B cell (primary cell): Measurements from ENCODE around the gene PVALEF. TPM values are rescaled to one million over a fixed set of nuclear protein-coding genes. Genes with fewer than 3 reads are reported as not detected.

Experiments
- ATAC-seq: fragments of 200-7000 bp; cut with Tn5 transposase; one replicate; pipeline ENCODE4 v1.10.0; 2021; ENCODE audit warnings: low read depth, mild to moderate bottlenecking, moderate number of reproducible peaks, moderate library complexity
- CTCF ChIA-PET: fragments of 350-600 bp; sonication (Branson Sonifier 250); formaldehyde crosslinking; loops from one replicate; lab custom pipeline; 2021; ENCODE audit warnings: antibody characterized with exemption, inconsistent platforms; lab: Charles Lee
- POLR2A ChIA-PET: fragments of 350-600 bp; sonication (Branson Sonifier 250); formaldehyde crosslinking; loops from one replicate; lab custom pipeline; 2021; ENCODE audit warnings: antibody characterized with exemption; lab: Charles Lee
- DNase-seq: peaks from one replicate; pipeline ENCODE4 v3.0.0; 2013
- H2AFZ ChIP-seq: 2 replicates; pipeline ENCODE4 v1.6.1; 2012; ENCODE audit warnings: mild to moderate bottlenecking, low read depth, low read length; ENCODE audit not compliant: insufficient read depth, poor library complexity, severe bottlenecking
- H3K27ac ChIP-seq, 2 donors: 1 replicate in 1 of 2; 2 replicates in 1 of 2; pipeline ENCODE4 v1.5.1; 2012 to 2013; ENCODE audit warnings: low read length in 2 of 2, mild to moderate bottlenecking in 2 of 2, moderate library complexity in 1 of 2
- H3K27me3 ChIP-seq, 4 experiments: fragments of 200-600 bp in 1 of 4; sonication (generic) in 1 of 4; replicated peaks in 1 of 4; 1 replicate in 2 of 4; 2 replicates in 2 of 4; pipeline versions ENCODE4 v1.6.1 to v1.7.0; 2013 to 2016; ENCODE audit warnings: low read length in 3 of 4, mild to moderate bottlenecking in 2 of 4, mixed read lengths in 1 of 4, moderate library complexity in 1 of 4; ENCODE audit not compliant: insufficient read depth in 4 of 4, control insufficient read depth in 3 of 4; ENCODE audit errors: control extremely low read depth in 1 of 4
- H3K36me3 ChIP-seq, 2 experiments: replicated peaks in 1 of 2; 1 replicate in 1 of 2; 2 replicates in 1 of 2; pipeline versions ENCODE4 v1.6.1 to v1.7.1; 2013; ENCODE audit warnings: low read length in 1 of 2; ENCODE audit not compliant: insufficient read depth in 2 of 2, control insufficient read depth in 1 of 2; ENCODE audit errors: control extremely low read depth in 1 of 2, extremely low read depth in 1 of 2
- H3K4me1 ChIP-seq, 2 donors: fragments of 200-600 bp in 1 of 2; sonication (generic) in 1 of 2; 1 replicate in 1 of 2; 2 replicates in 1 of 2; pipeline versions ENCODE4 v1.5.1 to v1.6.1; 2013 to 2017; ENCODE audit warnings: low read length in 2 of 2; ENCODE audit not compliant: control insufficient read depth in 2 of 2, insufficient read depth in 2 of 2
- H3K4me2 ChIP-seq: replicated peaks from 2 replicates; pipeline ENCODE3; 2012; ENCODE audit warnings: mild to moderate bottlenecking, low read depth, low read length; ENCODE audit not compliant: poor library complexity, severe bottlenecking
- H3K4me3 ChIP-seq, 5 experiments: fragments of 200-600 bp in 1 of 5; sonication (generic) in 1 of 5; 1 replicate in 3 of 5; 2 replicates in 2 of 5; pipeline versions ENCODE4 v1.5.1 to v1.7.0; 2011 to 2016; ENCODE audit warnings: low read length in 4 of 5, mild to moderate bottlenecking in 4 of 5, low read depth in 2 of 5, control low read depth in 1 of 5, moderate library complexity in 1 of 5; ENCODE audit not compliant: insufficient read depth in 1 of 5; ENCODE audit errors: control extremely low read depth in 1 of 5, extremely low read depth in 1 of 5
- H3K79me2 ChIP-seq: fragments of 200-600 bp; sonication (generic); one replicate; pipeline ENCODE4 v1.6.0; 2016; ENCODE audit warnings: low read length; ENCODE audit not compliant: control insufficient read depth, insufficient read depth
- H3K9ac ChIP-seq: fragments of 200-600 bp; sonication (generic); 2 replicates; pipeline ENCODE4 v1.6.1; 2017; ENCODE audit warnings: mild to moderate bottlenecking, low read length, moderate library complexity
- H3K9me3 ChIP-seq, 3 donors: one replicate each; pipeline versions ENCODE4 v1.6.1 to v1.7.1; 2013; ENCODE audit warnings: low read length in 2 of 3; ENCODE audit not compliant: control insufficient read depth in 2 of 3, insufficient read depth in 1 of 3; ENCODE audit errors: control extremely low read depth in 1 of 3
- H4K20me1 ChIP-seq: 2 replicates; pipeline ENCODE4 v1.6.0; 2012; ENCODE audit warnings: mild to moderate bottlenecking, low read length; ENCODE audit not compliant: insufficient read depth, control insufficient read depth, poor library complexity, severe bottlenecking
- H3K27ac Mint-ChIP-seq: one replicate; pipeline ENCODE4 v1.8.0; 2021; ENCODE audit warnings: mixed read lengths
- H3K27me3 Mint-ChIP-seq: one replicate; pipeline ENCODE4 v1.8.0; 2021; ENCODE audit warnings: mixed read lengths
- H3K4me1 Mint-ChIP-seq: one replicate; pipeline ENCODE4 v1.8.0; 2021; ENCODE audit warnings: mixed read lengths
- H3K4me3 Mint-ChIP-seq: one replicate; pipeline ENCODE4 v1.8.0; 2021; ENCODE audit warnings: mixed read lengths
- H3K9me3 Mint-ChIP-seq: one replicate; pipeline ENCODE4 v1.8.0; 2022; ENCODE audit warnings: mixed read lengths; ENCODE audit not compliant: insufficient read depth
- CTCF ChIP-seq: fragments of 200-600 bp; IDR thresholded peaks from one replicate; pipeline ENCODE4 v1.8.0; 2022; ENCODE audit warnings: antibody characterized with exemption, mild to moderate bottlenecking
- EZH2 ChIP-seq: IDR thresholded peaks from 2 replicates; pipeline ENCODE4 v1.6.1; 2012; ENCODE audit warnings: borderline replicate concordance, low read depth, mild to moderate bottlenecking, moderate library complexity, low read length; ENCODE audit not compliant: insufficient read depth, poor library complexity, severe bottlenecking
- WGBS: methylation state at CpG from one replicate; pipeline ENCODE4 v1.1.5; 2013; ENCODE audit warnings: missing lambda C conversion rate; ENCODE audit not compliant: insufficient coverage; 5-methylcytosine and 5-hydroxymethylcytosine counted together
- intact Hi-C: fragments of 100-400 bp; cut with micrococcal nuclease; formaldehyde crosslinking; loops from one replicate; pipeline ENCODE4 v1.10.0; 2022
- polyA plus RNA-seq: library from polyadenylated mRNA; depleted of rRNA; stranded (reverse); fragments of >200 nt; gene quantifications from 2 replicates; pipeline ENCODE4 v1.2.3, GENCODE V29; 2012
- total RNA-seq, 2 donors: library from RNA; stranded (reverse); fragments of 120-200 nt in 1 of 2; gene quantifications; 1 replicate in 1 of 2; 2 replicates in 1 of 2; pipeline versions ENCODE4 v1.2.3 to v1.2.4, GENCODE V29; 2013 to 2022

The PVALEF gene
- total and polyA plus RNA-seq, 2 donors (not counting 1 experiment from before 2014, with no cell fraction given): not detected

DNA sequence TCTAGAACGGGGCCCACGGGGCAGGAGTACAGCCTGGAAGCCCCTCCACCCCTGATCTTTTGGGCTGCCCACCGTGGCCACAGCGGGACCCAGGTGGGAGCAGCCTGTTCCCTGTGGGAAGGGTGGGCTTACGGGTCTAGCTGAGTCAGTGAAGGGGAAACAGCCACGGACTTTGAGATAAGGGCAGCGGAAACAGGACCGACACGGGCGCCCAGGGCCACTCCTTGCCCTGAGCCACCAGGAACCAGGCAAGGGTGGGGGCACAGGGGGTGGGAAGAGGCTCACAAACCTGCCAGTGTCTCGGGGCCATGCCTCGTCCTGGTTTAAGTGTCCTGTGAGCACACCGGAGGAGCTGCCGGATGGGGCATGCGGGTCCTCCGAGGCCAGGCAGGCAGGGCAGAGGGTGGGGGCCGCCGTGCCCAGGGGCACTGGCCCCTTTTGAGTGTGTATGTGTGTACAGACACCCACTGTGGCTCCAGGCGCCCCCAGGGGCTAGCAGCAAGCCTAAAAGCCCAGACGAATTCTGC, 47.6 kb upstream of the PVALEF start:
- ATAC-seq: no peak
- Histone ChIP-seq H3K4me2 (no peak overlapping the region), H3K4me3 (no peak overlapping the region), H3K36me3 (no peaks in the 10 kb centered on the region), H3K27me3 (peaks cover 0 to 11% (median 0%) of the 10 kb centered on the region in 4 experiments), H2AFZ (no peak overlapping the region), H3K9ac (no peak overlapping the region), H4K20me1 (no peaks in the 10 kb centered on the region), H3K9me3 (peaks cover 0 to 5% (median 0%) of the 10 kb centered on the region in 3 donors), H3K4me1 (peaks cover 6 to 12% of the 10 kb centered on the region in 2 donors), H3K79me2 (no peaks in the 10 kb centered on the region), H3K27ac (no peak overlapping the region)
- Mint-ChIP-seq H3K27me3 (no peaks in the 10 kb centered on the region), H3K4me3 (no peak overlapping the region), H3K27ac (no peak overlapping the region), H3K9me3 (no peaks in the 10 kb centered on the region), H3K4me1 (peaks cover 4% of the 10 kb centered on the region)
- intact Hi-C loops: no loop called here
- DNase-seq: no peak
- CTCF ChIA-PET: no interaction called here
- POLR2A ChIA-PET: no interaction called here
- WGBS: 90% methylated on average over 19 of the region's 20 CpGs
- no peak for TF ChIP-seq EZH2
- no peak for TF ChIP-seq CTCF

GRCh38 chr17:81118308-81119221, 46.7 kb upstream of the PVALEF start:
- Histone ChIP-seq H3K4me1 (peaks cover 6 to 12% of the 10 kb centered on the region in 2 donors), H3K4me3 (peak overlapping the region in 3 of 5 experiments; percentile 21 to 46 (median 41)), H4K20me1 (no peaks in the 10 kb centered on the region), H3K4me2 (peak overlapping the region; percentile 78), H3K9me3 (peaks cover 0 to 5% (median 0%) of the 10 kb centered on the region in 3 donors), H3K9ac (peak overlapping the region; percentile 47), H3K36me3 (no peaks in the 10 kb centered on the region), H3K27me3 (peaks cover 0 to 11% (median 0%) of the 10 kb centered on the region in 4 experiments), H3K27ac (no peak overlapping the region), H2AFZ (peak overlapping the region; percentile 65), H3K79me2 (no peaks in the 10 kb centered on the region)
- Mint-ChIP-seq H3K27me3 (no peaks in the 10 kb centered on the region), H3K4me3 (peak overlapping the region; percentile 49), H3K4me1 (peaks cover 4% of the 10 kb centered on the region), H3K27ac (no peak overlapping the region), H3K9me3 (no peaks in the 10 kb centered on the region)
- DNase-seq (no peak), ATAC-seq (no peak)
- 71% methylated on average over 24 of the region's 24 CpGs for WGBS
- TF ChIP-seq CTCF (no peak), EZH2 (no peak)
- ChIA-PET POLR2A (no interaction called here), CTCF (no interaction called here)
- intact Hi-C loops: no loop called here
